ENCODE measurements around the gene WDFY4.

- TF ChIP-seq CTCF (conservative IDR thresholded peaks at IDR 0.05; ENCODE audit: low read depth, low read length) (no peak), POLR2A (IDR thresholded peaks at IDR 0.05; ENCODE audit: low read depth, low read length) (no peak), MXI1 (IDR thresholded peaks at IDR 0.05; ENCODE audit: borderline replicate concordance, low read depth, low read length) (no peak), USF2 (IDR thresholded peaks at IDR 0.05; ENCODE audit: low read depth, low read length) (no peak), BHLHE40 (IDR thresholded peaks at IDR 0.05; ENCODE audit: low read depth, low read length) (no peak), MAFK (IDR thresholded peaks at IDR 0.05; ENCODE audit: low read depth, low read length) (no peak), RAD21 (IDR thresholded peaks at IDR 0.05; ENCODE audit: low read length) (no peak), SMC3 (IDR thresholded peaks at IDR 0.05; ENCODE audit: low read depth, low read length) (no peak), ELK1 (IDR thresholded peaks at IDR 0.05; ENCODE audit: borderline replicate concordance, low read depth, low read length) (no peak), RCOR1 (IDR thresholded peaks at IDR 0.05; ENCODE audit: insufficient replicate concordance, low read length) (no peak), CHD1 (IDR thresholded peaks at IDR 0.05; ENCODE audit: low read depth, low read length) (no peak), NFE2L2 (IDR thresholded peaks at IDR 0.05; ENCODE audit: low read depth, low read length) (no peak)
These were observed 339.1 kb downstream of the WDFY4 start for GRCh38 chr10:49023752-49024151.

Data from IMR-90 (cell line).